ENCODE results near the gene RCBTB1. TPM values are rescaled to one million over a fixed set of nuclear protein-coding genes. Genes with fewer than 3 reads are reported as not detected.
"Not testable (repeated sequence)": the region's sequence is repeated elsewhere in the genome, so short reads cannot be mapped to it uniquely, and the experiment has no call there.

RCBTB1 gene
- polyA plus RNA-seq, 1 of the 3 experiments (the other 2 are of a cell fraction), result 13.2 TPM

GRCh38 chr13:49604570-49604969, 19.2 kb upstream of the RCBTB1 start (continued):
- no peak for TF ChIP-seq ZBTB33 (IDR thresholded peaks at IDR 0.05; ENCODE audit: borderline replicate concordance, low read depth)
- TF ChIP-seq RAD21 (IDR thresholded peaks at IDR 0.05; ENCODE audit: low read length), result no peak
- no peak for TF ChIP-seq ELF1 (IDR thresholded peaks at IDR 0.05)

GRCh38 chr13:49602615-49603014, 17.3 kb upstream of the RCBTB1 start:
- CTCF ChIA-PET, result interaction anchor here (0.6 to 2.8 kb wide), 4 partner anchors 17 to 1773 kb away, joined by 3 to 13 read pairs (median 6); partner anchors contain the start of gene RCBTB1

DNA sequence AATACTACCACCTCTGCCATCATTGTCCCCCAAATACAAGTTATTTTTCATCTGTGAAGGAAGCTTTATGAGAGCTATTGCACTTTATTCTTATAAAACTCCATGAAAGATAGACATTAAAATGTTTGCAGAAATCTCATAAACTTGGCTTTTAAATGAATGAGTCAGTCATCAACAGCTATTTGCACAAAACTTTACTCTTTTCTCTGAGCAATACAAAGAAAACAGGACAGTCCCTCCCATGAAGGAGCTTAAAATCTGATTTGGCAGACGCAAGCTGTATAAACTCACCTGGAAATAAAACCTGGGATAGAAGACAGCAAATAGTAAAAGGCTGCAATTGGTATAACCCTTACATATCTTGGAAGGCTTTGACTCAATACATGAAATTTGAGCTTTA, 16.6 kb upstream of the RCBTB1 start:
- Histone ChIP-seq H3K4me2 (no peak overlapping the region), H3K79me2 (ENCODE audit: insufficient read depth) (no peaks in the 10 kb centered on the region), H3K27ac (ENCODE audit: low read depth in 2 of 2, low read length in 1 of 2) (no peak overlapping the region), H3K9me3 (no peaks in the 10 kb centered on the region), H3K36me3 (replicated peaks in 1 of 2; ENCODE audit: control insufficient read depth in 1 of 2, insufficient read depth in 2 of 2, low read length in 1 of 2) (no peaks in the 10 kb centered on the region), H3K4me3 (ENCODE audit: low read depth in 2 of 2, low read length in 1 of 2) (no peak overlapping the region), H3K4me1 (ENCODE audit: control insufficient read depth in 1 of 2, insufficient read depth in 2 of 2, low read depth in 1 of 2, low read length in 1 of 2) (no peaks in the 10 kb centered on the region), H3K9me2 (no peaks in the 10 kb centered on the region), H2AFZ (ENCODE audit: low read depth) (no peak overlapping the region), H3K9ac (no peak overlapping the region), H3K27me3 (ENCODE audit: insufficient read depth) (no peaks in the 10 kb centered on the region), H4K20me1 (ENCODE audit: insufficient read depth) (no peaks in the 10 kb centered on the region), H3F3A (replicated peaks; ENCODE audit: insufficient read depth) (no peaks in the 10 kb centered on the region)
- POLR2A ChIA-PET, result interaction anchor here (0.9 kb wide), 1 partner anchor 158 kb away, joined by 3 read pairs; the partner anchor contains the start of genes CAB39L and SETDB2
- 95% methylated on average over 1 of the region's 1 CpG for WGBS (ENCODE audit: low lambda C conversion rate)
- DNase-seq, result no peak
- no peak for TF ChIP-seq POLR2AphosphoS5 (IDR thresholded peaks at IDR 0.05; ENCODE audit: low read depth, low read length)
- TF ChIP-seq, protein P1, sequence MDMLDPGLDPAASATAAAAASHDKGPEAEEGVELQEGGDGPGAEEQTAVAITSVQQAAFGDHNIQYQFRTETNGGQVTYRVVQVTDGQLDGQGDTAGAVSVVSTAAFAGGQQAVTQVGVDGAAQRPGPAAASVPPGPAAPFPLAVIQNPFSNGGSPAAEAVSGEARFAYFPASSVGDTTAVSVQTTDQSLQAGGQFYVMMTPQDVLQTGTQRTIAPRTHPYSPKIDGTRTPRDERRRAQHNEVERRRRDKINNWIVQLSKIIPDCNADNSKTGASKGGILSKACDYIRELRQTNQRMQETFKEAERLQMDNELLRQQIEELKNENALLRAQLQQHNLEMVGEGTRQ (IDR thresholded peaks at IDR 0.05; ENCODE audit: borderline replicate concordance, low read depth, low read length), result no peak
- TF ChIP-seq, protein P2, sequence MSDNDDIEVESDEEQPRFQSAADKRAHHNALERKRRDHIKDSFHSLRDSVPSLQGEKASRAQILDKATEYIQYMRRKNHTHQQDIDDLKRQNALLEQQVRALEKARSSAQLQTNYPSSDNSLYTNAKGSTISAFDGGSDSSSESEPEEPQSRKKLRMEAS (IDR thresholded peaks at IDR 0.05; ENCODE audit: low read depth), result no peak
- TF ChIP-seq NFIC (IDR thresholded peaks at IDR 0.05; ENCODE audit: borderline replicate concordance), result no peak
- TF ChIP-seq SMC3 (IDR thresholded peaks at IDR 0.05; ENCODE audit: low read depth, low read length), result no peak
- TF ChIP-seq MXI1 (IDR thresholded peaks at IDR 0.05; ENCODE audit: low read depth, low read length), result no peak
- TF ChIP-seq EP300 (IDR thresholded peaks at IDR 0.05; ENCODE audit: borderline replicate concordance in 1 of 2, low read depth in 1 of 2, low read length in 1 of 2), result no peak
- no peak for TF ChIP-seq TCF12 (IDR thresholded peaks at IDR 0.05)
- no peak for TF ChIP-seq JUND (IDR thresholded peaks at IDR 0.05)
- no peak for TF ChIP-seq GABPA (IDR thresholded peaks at IDR 0.05; ENCODE audit: low read depth)
- no peak for TF ChIP-seq RFX5 (IDR thresholded peaks at IDR 0.05; ENCODE audit: low read length)
- no peak for TF ChIP-seq EZH2phosphoT487 (IDR thresholded peaks at IDR 0.05; ENCODE audit: borderline replicate concordance, low read depth)
- TF ChIP-seq, protein P3, sequence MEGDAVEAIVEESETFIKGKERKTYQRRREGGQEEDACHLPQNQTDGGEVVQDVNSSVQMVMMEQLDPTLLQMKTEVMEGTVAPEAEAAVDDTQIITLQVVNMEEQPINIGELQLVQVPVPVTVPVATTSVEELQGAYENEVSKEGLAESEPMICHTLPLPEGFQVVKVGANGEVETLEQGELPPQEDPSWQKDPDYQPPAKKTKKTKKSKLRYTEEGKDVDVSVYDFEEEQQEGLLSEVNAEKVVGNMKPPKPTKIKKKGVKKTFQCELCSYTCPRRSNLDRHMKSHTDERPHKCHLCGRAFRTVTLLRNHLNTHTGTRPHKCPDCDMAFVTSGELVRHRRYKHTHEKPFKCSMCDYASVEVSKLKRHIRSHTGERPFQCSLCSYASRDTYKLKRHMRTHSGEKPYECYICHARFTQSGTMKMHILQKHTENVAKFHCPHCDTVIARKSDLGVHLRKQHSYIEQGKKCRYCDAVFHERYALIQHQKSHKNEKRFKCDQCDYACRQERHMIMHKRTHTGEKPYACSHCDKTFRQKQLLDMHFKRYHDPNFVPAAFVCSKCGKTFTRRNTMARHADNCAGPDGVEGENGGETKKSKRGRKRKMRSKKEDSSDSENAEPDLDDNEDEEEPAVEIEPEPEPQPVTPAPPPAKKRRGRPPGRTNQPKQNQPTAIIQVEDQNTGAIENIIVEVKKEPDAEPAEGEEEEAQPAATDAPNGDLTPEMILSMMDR (IDR thresholded peaks at IDR 0.05), result no peak
- no peak for TF ChIP-seq FOSL2 (IDR thresholded peaks at IDR 0.05; ENCODE audit: borderline replicate concordance, low read depth)
- CTCF ChIA-PET, result interaction anchor here (0.6 to 1.6 kb wide), 5 partner anchors 16 to 1774 kb away, joined by 3 to 7 read pairs (median 3); partner anchors contain the start of gene RCBTB1

More at GRCh38 chr13:49602615-49603014, 17.3 kb upstream of the RCBTB1 start:
- not testable (repeated sequence) for H3K9me2 ChIP-seq; H3K9ac ChIP-seq; H3K4me3 ChIP-seq (ENCODE audit: low read depth in 2 of 2, low read length in 1 of 2); H3F3A ChIP-seq (replicated peaks; ENCODE audit: insufficient read depth); H3K9me3 ChIP-seq; H3K27ac ChIP-seq (ENCODE audit: low read depth in 2 of 2, low read length in 1 of 2); H3K4me2 ChIP-seq; H3K36me3 ChIP-seq (replicated peaks in 1 of 2; ENCODE audit: control insufficient read depth in 1 of 2, insufficient read depth in 2 of 2, low read length in 1 of 2); DNase-seq; H3K4me1 ChIP-seq (ENCODE audit: control insufficient read depth in 1 of 2, insufficient read depth in 2 of 2, low read depth in 1 of 2, low read length in 1 of 2); H3K27me3 ChIP-seq (ENCODE audit: insufficient read depth); H4K20me1 ChIP-seq (ENCODE audit: insufficient read depth); H3K79me2 ChIP-seq (ENCODE audit: insufficient read depth); H2AFZ ChIP-seq (ENCODE audit: low read depth)
- POLR2A ChIA-PET, result interaction anchor here (0.9 kb wide), 1 partner anchor 159 kb away, joined by 3 read pairs; the partner anchor contains the start of genes CAB39L and SETDB2
- WGBS (ENCODE audit: low lambda C conversion rate), result 98% methylated on average over 7 of the region's 7 CpGs
